Measurements from ENCODE around the gene KHK.

The KHK gene

GRCh38 chr2:27079233-27080139, 7.1 kb upstream of the KHK start:
- TF ChIP-seq POLR2AphosphoS5 (IDR thresholded peaks at IDR 0.05; ENCODE audit: low read depth) (no peak), GABPA (IDR thresholded peaks at IDR 0.05; ENCODE audit: low read depth) (no peak), REST (IDR thresholded peaks at IDR 0.05; ENCODE audit: insufficient replicate concordance, low read depth) (no peak), CTCF (IDR thresholded peaks at IDR 0.05; ENCODE audit: insufficient read depth, low read length) (no peak), SPI1 (IDR thresholded peaks at IDR 0.05; ENCODE audit: borderline replicate concordance, low read depth) (no peak)
- Histone ChIP-seq H3K27me3 (ENCODE audit: insufficient read depth, poor library complexity, severe bottlenecking) (no peaks in the 10 kb centered on the region), H3K4me3 (replicated peaks; ENCODE audit: insufficient read depth, low read length) (no peak overlapping the region), H3K27ac (replicated peaks) (no peak overlapping the region)
- no peak for DNase-seq (ENCODE audit: low read depth in 1 of 2, low spot score in 1 of 2)

DNA sequence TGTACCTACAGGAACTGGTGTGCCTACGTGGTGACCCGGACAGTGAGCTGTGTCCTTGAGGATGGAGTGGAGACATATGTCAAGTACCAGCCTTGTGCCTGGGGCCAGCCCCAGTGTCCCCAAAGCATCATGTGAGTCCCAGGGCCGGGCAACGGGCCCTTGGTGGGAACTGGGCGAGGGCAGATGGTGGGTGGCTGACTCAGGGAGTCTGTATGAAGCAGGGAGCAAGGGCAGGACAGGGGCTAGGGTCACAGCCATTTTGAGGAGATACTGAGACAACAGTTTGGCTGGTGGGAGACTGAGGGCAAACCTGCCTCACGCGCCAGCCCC, 6.5 kb upstream of the KHK start:
- DNase-seq (ENCODE audit: low read depth in 1 of 2, low spot score in 1 of 2) = no peak
- no peak overlapping the region for H3K27ac ChIP-seq (replicated peaks)
- no peak overlapping the region for H3K4me3 ChIP-seq (replicated peaks; ENCODE audit: insufficient read depth, low read length)
- H3K27me3 ChIP-seq (ENCODE audit: insufficient read depth, poor library complexity, severe bottlenecking) = no peaks in the 10 kb centered on the region
- TF ChIP-seq POLR2AphosphoS5 (IDR thresholded peaks at IDR 0.05; ENCODE audit: low read depth) = no peak
- no peak for TF ChIP-seq REST (IDR thresholded peaks at IDR 0.05; ENCODE audit: insufficient replicate concordance, low read depth)
- TF ChIP-seq GABPA (IDR thresholded peaks at IDR 0.05; ENCODE audit: low read depth) = no peak
- no peak for TF ChIP-seq SPI1 (IDR thresholded peaks at IDR 0.05; ENCODE audit: borderline replicate concordance, low read depth)
- no peak for TF ChIP-seq CTCF (IDR thresholded peaks at IDR 0.05; ENCODE audit: insufficient read depth, low read length)

- TF ChIP-seq POLR2AphosphoS5 (IDR thresholded peaks at IDR 0.05; ENCODE audit: low read depth) = no peak
- TF ChIP-seq GABPA (IDR thresholded peaks at IDR 0.05; ENCODE audit: low read depth) = no peak
- TF ChIP-seq CTCF (IDR thresholded peaks at IDR 0.05; ENCODE audit: insufficient read depth, low read length) = no peak
- TF ChIP-seq SPI1 (IDR thresholded peaks at IDR 0.05; ENCODE audit: borderline replicate concordance, low read depth) = no peak
- no peak for TF ChIP-seq REST (IDR thresholded peaks at IDR 0.05; ENCODE audit: insufficient replicate concordance, low read depth)
- H3K27ac ChIP-seq (replicated peaks) = peak overlapping the region; percentile 36
- no peak overlapping the region for H3K4me3 ChIP-seq (replicated peaks; ENCODE audit: insufficient read depth, low read length)
These were observed 6.0 kb upstream of the KHK start for GRCh38 chr2:27080603-27080936.

More at GRCh38 chr2:27080603-27080936, 6.0 kb upstream of the KHK start:
- no peaks in the 10 kb centered on the region for H3K27me3 ChIP-seq (ENCODE audit: insufficient read depth, poor library complexity, severe bottlenecking)
- no peak for DNase-seq (ENCODE audit: low read depth in 1 of 2, low spot score in 1 of 2)

All from HL-60 (cell line).